Midbrain (tissue), 1 donor: ENCODE measurements around the gene FRMD1.

Experiments
- DNase-seq: peaks from one replicate; lab custom pipeline; 2025; lab: John Stamatoyannopoulos, UW

The FRMD1 gene

DNA sequence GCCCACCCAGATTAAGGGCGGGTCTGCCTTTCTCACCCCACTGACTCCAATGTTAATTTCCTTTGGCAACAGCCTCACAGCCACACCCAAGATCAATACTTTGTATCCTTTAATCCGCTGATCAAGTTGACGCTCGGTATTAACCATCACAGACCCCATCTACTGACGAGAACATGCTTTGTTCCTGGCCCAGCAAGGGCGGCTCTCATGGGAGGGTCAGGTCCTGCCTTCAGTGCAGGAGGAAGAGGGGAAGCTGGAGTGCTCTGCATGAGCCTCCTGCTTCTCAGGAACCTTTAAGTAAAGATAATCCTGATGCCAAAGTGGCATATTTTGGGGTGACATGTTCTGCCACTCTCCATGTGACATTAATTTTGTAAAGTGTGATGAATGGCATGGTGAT lies 73.2 kb downstream of the FRMD1 start:
- no peak for DNase-seq

DNA sequence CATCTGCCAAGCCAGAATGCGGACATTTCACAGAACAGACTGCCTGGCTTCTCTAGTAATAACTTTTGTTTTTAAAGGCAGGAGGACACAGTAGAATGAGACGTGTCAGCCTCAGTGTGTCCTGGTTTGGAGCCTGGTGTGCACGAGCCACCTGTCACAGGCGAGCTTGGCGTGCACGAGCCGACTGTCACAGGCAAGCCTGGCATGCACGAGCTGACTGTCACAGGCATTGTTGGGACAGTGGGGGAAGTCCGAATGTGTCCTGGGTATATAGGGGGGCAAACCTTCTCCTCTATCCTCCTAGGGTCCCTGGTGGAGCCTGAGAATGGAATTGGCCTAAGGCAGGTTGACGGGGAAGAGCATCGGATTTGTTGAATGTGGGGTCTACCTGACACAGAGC lies 74.1 kb downstream of the FRMD1 start:
- DNase-seq: no peak

DNA sequence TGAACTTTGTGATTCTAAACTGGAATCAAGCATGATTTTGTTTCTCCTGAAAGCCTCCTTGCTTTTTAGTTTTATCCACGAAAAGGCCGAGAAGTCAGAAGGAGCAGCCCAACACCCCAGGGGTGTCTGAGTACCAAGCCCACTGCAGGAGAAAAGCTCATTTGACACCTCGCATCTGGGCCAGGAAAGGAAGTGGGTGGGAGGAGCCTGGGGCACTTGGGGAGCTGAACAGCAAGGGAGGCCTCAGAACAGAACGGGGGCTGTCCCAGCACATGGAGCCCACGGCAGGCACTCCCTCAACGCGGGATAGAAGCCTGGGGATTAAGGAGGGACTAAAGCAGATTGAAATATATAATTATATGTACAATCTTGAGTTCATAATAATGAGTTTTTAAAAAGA lies 75.0 kb downstream of the FRMD1 start:
- no peak for DNase-seq
